ENCODE results near the gene SKAP1. TPM values are rescaled to one million over a fixed set of nuclear protein-coding genes. Genes with fewer than 3 reads are reported as not detected.

Gene SKAP1
- total and polyA plus RNA-seq, 9 donors = 0.30 to 6.0 (median 2.4) TPM; not detected in 1

DNA sequence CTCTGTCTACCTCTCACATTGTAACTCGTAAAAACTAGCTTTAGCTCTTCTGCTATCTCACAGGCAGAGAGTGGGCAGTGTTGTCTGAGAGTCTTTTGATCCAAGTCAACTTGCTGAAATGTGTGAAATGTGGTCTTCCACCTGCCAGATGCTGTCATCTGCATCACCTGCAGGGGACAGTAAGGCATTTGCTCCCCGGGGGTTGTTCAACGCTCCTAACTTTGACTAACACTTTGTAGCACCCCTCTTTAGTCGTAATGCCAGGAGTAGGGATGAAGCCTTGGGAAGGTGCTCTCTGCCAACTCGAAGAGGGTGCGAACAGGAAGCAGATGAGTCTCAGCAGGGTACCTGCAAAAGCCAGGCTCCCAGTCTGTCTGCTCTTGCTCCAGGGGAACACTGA, 286.4 kb downstream of the SKAP1 start:
- no peaks in the 10 kb centered on the region for H3K27me3 ChIP-seq
- TF ChIP-seq, protein P1, sequence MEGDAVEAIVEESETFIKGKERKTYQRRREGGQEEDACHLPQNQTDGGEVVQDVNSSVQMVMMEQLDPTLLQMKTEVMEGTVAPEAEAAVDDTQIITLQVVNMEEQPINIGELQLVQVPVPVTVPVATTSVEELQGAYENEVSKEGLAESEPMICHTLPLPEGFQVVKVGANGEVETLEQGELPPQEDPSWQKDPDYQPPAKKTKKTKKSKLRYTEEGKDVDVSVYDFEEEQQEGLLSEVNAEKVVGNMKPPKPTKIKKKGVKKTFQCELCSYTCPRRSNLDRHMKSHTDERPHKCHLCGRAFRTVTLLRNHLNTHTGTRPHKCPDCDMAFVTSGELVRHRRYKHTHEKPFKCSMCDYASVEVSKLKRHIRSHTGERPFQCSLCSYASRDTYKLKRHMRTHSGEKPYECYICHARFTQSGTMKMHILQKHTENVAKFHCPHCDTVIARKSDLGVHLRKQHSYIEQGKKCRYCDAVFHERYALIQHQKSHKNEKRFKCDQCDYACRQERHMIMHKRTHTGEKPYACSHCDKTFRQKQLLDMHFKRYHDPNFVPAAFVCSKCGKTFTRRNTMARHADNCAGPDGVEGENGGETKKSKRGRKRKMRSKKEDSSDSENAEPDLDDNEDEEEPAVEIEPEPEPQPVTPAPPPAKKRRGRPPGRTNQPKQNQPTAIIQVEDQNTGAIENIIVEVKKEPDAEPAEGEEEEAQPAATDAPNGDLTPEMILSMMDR (IDR thresholded peaks at IDR 0.05) = no peak
- no peak for TF ChIP-seq POLR2A (IDR thresholded peaks at IDR 0.05)
- no peak for TF ChIP-seq EP300 (IDR thresholded peaks at IDR 0.05)
- intact Hi-C loops (cut with DNase I) = no loop called here
- no peak for DNase-seq
- no peaks in the 10 kb centered on the region for H3K4me1 ChIP-seq (ENCODE audit: insufficient read depth)
- WGBS, 3 donors = 25 to 40% (median 27%) methylated on average over 6 of the region's 6 CpGs
- H3K9me3 ChIP-seq = no peaks in the 10 kb centered on the region
- no peak overlapping the region for H3K4me3 ChIP-seq
- no peak overlapping the region for H3K27ac ChIP-seq
- no peaks in the 10 kb centered on the region for H3K36me3 ChIP-seq

DNA sequence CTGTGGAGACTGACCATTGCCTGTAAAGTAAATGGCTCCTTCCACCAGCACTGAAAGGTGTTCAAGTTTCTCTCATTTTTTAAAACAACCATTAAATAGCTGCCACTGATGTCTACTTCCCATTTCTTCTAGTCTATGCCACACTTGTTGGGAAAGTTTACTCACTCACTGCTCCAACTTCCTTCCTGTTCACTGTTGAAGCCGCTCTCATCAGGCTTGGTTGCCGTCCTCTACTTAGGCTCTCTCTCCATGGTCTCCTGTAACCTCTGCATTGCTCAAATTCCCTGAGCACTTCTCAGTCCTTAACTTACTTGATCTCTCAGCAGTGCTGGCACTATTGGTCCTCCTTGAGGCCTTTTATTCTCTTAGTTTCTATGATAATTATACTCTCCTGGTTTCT, 290.1 kb downstream of the SKAP1 start:
- TF ChIP-seq, protein P1 (IDR thresholded peaks at IDR 0.05) = no peak
- TF ChIP-seq EP300 (IDR thresholded peaks at IDR 0.05) = no peak
- TF ChIP-seq POLR2A (IDR thresholded peaks at IDR 0.05) = no peak
- Histone ChIP-seq H3K27ac (no peak overlapping the region), H3K9me3 (no peaks in the 10 kb centered on the region), H3K36me3 (no peaks in the 10 kb centered on the region), H3K27me3 (no peaks in the 10 kb centered on the region), H3K4me1 (ENCODE audit: insufficient read depth) (no peaks in the 10 kb centered on the region), H3K4me3 (no peak overlapping the region)
- WGBS, 3 donors = 59 to 75% (median 74%) methylated on average over 2 of the region's 2 CpGs
- intact Hi-C loops (cut with DNase I) = no loop called here
- no peak for DNase-seq

DNA sequence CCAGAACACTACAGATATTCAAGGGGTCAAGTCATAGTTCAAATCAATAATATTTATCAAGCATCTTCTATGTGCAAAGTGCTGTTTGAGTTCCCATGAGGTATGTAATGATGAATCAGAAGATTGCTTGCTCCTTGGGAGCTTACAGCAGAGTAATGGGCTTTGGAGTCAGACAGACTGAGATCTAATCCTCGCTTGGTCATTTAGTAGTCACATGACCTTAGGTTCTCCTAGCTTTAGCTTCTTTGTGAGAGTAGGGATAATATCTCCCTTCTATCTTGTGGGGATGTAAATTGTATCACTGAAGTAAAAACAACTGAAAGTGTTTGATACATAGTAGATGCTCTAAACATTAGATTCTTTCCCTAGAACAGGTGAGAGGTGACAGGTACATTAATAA, 292.4 kb downstream of the SKAP1 start:
- intact Hi-C loops (cut with DNase I) = no loop called here

DNA sequence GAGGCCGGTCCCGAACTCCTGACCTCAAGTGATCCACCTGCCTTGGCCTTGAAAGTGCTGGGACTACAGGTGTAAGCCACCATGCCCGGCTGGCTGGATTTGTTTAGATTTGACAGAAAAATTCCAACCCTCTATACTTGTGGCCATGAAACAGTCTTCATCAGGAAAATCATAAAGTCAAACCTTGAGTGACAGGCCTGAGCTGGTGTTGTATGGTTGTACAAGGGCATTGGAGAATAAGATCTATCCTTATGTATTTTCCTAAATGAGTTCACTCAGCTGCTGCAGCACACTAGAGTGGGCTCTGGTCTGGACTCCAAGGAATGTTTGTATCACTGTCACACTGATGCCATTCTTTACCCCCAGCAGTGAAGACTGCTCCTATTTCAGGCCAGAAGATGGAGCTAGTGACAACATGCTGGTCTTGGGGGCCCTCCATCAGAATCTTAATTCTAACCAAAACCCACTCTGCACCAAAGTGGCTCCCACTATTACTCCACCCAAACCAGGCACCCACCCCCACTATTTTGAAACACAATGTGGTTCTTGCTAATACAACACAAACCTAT, 295.0 kb downstream of the SKAP1 start:
- Histone ChIP-seq H3K27me3 (no peaks in the 10 kb centered on the region), H3K36me3 (no peaks in the 10 kb centered on the region), H3K27ac (no peak overlapping the region), H3K9me3 (no peaks in the 10 kb centered on the region), H3K4me1 (ENCODE audit: insufficient read depth) (no peaks in the 10 kb centered on the region), H3K4me3 (no peak overlapping the region)
- intact Hi-C loops (cut with DNase I) = no loop called here
- WGBS, 3 donors = 73 to 88% (median 76%) methylated on average over 3 of the region's 3 CpGs
- TF ChIP-seq EP300 (IDR thresholded peaks at IDR 0.05) (no peak), POLR2A (IDR thresholded peaks at IDR 0.05) (no peak)
- TF ChIP-seq, protein P1 (IDR thresholded peaks at IDR 0.05) = no peak
- DNase-seq = no peak

More for the DNA sequence above, 292.4 kb downstream of the SKAP1 start:
- Histone ChIP-seq H3K27ac (no peak overlapping the region), H3K36me3 (no peaks in the 10 kb centered on the region), H3K4me1 (ENCODE audit: insufficient read depth) (no peaks in the 10 kb centered on the region), H3K27me3 (no peaks in the 10 kb centered on the region), H3K9me3 (no peaks in the 10 kb centered on the region), H3K4me3 (no peak overlapping the region)
- 54 to 71% (median 70%) methylated on average over 1 of the region's 1 CpG for WGBS, 3 donors
- TF ChIP-seq EP300 (IDR thresholded peaks at IDR 0.05) (no peak), POLR2A (IDR thresholded peaks at IDR 0.05) (no peak)
- TF ChIP-seq, protein P1 (IDR thresholded peaks at IDR 0.05) = no peak
- DNase-seq = no peak

Data from ovary (tissue), 9 donors.